KOPT-K1 (cell line): ENCODE results near the gene FYN.

ENCODE experiments used
- H3K27ac ChIP-seq: fragments of 200-600 bp; sonication (generic); 2 replicates; pipeline ENCODE4 v1.5.1; 2016; ENCODE audit warnings: antibody characterized with exemption, mild to moderate bottlenecking, low read depth, low read length; ENCODE audit not compliant: poor library complexity, severe bottlenecking
- H3K36me3 ChIP-seq: fragments of 200-600 bp; sonication (generic); 2 replicates; pipeline ENCODE4 v1.5.1; 2017; ENCODE audit warnings: antibody characterized with exemption, mild to moderate bottlenecking, low read length, moderate library complexity; ENCODE audit not compliant: insufficient read depth
- H3K9me3 ChIP-seq: fragments of 200-600 bp; sonication (generic); 2 replicates; pipeline ENCODE4 v1.5.1; 2017; ENCODE audit warnings: antibody characterized with exemption, low read length, mild to moderate bottlenecking; ENCODE audit not compliant: insufficient read depth, poor library complexity, severe bottlenecking

FYN gene

DNA sequence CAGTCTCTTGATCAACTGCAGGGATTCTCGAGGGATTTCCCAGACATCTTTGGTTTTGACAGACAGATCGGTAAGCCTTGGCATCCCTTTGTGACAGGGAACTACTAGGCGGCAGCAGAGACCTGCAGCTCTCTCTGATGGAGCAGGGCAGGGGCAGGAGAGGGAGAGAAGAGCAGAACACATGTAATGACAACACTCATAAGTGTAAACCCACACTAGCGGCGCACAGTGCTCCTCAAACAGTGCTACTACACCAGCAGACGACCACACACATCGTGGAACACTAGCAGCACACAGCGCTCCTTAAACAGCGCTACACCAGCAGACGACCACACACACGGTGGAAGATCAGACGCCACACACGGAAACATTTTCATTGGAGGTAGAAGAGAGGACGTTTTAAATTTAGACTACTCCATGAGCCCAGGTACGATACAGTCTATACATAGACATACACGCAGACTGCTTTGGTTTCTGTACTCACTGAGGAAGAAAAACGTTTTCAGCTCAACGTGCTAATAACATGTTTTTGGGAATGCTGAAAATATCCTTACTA, 173.0 kb downstream of the FYN start:
- no peak overlapping the region for H3K27ac ChIP-seq
- peaks cover 94% of the 10 kb centered on the region for H3K36me3 ChIP-seq
- no peaks in the 10 kb centered on the region for H3K9me3 ChIP-seq

DNA sequence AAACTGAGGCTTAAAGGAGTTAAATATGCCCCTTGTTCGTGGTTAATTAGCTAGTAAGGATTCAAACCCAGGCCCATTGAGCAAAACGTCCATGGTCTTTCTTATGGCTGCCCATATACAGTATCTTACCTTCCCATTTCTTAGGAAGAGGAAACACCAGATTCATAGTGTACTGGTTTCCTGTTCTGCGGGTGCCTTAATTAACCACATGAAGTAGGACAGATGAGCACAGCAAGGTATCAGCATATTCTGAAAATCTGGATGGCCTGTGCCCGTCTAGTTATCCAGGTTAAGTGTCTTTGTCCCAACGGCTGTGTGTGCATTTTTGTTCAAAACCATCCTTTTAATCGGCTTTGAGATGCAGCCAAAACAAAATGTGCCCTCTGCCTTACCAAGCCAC, 174.1 kb downstream of the FYN start:
- Histone ChIP-seq H3K36me3 (peaks cover 97% of the 10 kb centered on the region), H3K27ac (no peak overlapping the region), H3K9me3 (no peaks in the 10 kb centered on the region)

DNA sequence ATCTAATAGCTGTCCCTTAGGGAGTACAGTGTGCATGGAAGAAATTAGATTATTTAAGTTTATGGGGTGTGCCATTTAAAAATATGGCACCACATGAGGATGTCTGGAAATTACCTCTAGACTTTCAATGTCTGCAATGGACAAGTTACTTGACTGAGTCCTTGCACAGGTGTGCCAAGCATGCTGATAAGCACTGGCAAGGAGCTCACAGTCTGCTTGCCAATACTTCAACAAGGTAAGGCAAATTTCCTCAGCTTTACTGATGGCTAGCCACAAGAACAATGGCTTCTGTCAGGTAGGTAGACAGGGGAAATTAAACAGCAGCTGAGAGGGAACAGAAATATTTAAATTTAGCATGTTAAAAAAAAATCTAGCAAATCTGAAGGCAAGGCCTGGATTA, 176.4 kb downstream of the FYN start:
- no peaks in the 10 kb centered on the region for H3K9me3 ChIP-seq
- no peak overlapping the region for H3K27ac ChIP-seq
- peaks cover 97% of the 10 kb centered on the region for H3K36me3 ChIP-seq

DNA sequence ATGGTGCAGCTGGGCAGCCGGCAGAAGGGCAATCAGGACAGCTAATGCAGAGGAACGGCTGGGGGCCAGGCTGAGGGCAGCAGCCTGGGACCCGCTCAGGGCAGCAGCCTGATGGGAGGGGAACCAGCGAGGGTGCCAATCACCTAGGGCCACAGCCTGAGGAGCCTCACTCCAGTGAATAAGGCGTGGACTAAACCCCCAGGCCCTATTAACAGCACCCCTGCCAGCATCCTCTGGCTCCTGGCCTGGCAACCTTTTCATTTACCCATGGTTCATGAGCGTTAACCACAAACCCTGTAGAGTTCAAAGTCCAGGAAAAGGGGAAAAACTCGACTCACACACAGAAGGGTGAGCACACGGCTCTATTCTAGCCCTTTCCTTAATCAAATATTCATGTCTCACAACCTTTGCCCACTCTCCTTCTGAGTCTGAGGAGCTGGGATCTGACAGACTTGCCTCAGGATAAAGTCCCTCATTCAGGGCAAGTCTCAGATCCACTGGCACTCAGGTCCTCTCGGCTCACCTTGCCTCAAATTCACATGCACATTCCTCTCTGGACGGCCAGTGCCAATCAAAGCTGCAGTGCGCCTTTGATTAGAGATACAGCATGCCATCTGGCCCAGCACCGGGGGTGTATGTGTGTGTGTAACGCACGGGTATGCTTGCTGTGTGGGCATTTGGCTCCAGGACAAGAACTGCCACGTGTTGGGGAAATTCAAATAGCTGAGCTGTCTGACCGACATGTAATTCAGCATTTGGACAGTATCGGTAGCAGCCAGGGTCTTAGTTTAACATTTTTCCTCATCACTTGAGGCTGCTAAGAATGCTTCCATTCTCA, 180.7 kb downstream of the FYN start:
- peak overlapping the region; percentile 30 for H3K27ac ChIP-seq
- no peaks in the 10 kb centered on the region for H3K9me3 ChIP-seq
- peaks cover 96% of the 10 kb centered on the region for H3K36me3 ChIP-seq

DNA sequence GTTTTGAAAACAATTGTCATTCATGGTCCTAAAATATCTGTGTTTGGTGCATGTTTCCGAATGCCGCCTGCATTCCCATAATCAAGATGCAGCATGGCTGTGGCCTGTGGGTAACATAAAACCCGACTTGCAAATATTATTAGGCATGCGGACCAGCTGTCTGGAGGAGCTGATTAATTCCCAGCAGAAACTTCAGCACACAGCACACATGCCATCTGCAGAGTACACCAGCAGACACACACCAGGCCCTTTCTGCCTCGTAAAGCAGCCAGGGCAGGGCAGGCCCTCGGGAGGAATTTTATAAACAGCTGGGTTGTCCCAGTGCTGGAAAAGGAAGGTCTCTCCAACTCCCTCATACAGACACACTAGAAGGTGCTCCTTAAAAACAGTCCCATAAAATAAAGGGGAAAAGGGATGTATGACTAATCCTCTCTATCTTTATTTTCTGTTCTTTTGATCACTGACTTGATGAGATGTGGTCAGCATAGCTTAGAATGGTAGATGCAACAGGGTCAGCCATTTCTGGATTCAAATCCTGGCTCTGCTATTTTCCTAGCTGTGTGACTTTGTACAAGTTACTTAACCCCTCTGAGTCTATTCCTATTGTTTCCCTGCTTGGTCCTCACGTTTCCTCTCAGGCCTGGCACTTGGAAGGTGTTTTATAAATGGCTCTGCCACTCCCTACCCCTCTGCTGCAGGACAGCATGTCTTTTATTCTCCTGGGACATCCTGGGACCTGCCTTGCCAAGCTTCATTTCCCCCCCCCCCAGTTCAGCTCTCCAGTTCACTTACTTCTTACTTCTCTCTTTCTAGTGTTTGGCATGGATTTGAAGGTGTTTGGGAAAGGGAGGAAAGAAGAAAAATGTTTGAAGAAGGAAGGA, 181.7 kb downstream of the FYN start:
- no peaks in the 10 kb centered on the region for H3K9me3 ChIP-seq
- H3K27ac ChIP-seq = peak overlapping the region; percentile 19
- peaks cover 92% of the 10 kb centered on the region for H3K36me3 ChIP-seq

DNA sequence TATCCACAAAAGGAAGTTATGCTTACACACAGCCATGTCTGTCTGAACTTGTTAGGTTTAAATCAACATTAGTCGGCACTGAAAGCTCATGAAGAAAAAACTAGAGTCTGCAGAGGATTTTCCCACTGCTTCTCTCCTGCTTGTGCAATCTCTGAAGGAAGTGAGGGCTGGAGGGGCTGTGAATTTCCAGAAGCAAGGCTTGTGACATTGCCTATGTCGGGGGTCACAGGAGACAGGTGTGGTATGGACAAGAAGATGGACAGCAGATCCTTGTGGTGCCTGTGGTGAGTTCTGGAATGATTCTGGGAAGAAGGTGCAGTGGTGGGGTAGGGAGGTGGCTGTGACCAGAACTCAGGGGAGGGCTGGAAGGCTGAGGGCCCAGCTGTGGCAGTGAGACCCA, 183.3 kb downstream of the FYN start:
- no peaks in the 10 kb centered on the region for H3K9me3 ChIP-seq
- no peak overlapping the region for H3K27ac ChIP-seq
- H3K36me3 ChIP-seq = peaks cover 92% of the 10 kb centered on the region

DNA sequence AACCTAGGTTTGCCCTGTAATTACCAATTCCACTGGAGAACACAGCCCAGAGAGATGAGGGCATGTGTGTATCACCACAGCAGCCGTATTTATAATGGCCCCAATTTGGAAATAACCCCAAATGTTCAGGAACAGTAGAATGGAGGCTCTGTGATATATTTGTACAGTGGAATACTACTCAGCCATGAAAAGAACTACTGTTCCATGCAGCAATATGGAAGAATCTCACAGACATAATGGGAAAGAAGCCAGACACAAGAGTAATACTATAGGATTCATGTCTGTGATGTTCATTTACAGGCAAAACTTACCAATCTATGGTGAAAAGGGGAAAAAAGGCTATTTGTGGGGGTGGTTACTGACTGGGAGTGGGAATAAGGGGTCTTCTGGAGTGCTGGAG, 183.8 kb downstream of the FYN start:
- Histone ChIP-seq H3K9me3 (no peaks in the 10 kb centered on the region), H3K36me3 (peaks cover 92% of the 10 kb centered on the region), H3K27ac (no peak overlapping the region)

DNA sequence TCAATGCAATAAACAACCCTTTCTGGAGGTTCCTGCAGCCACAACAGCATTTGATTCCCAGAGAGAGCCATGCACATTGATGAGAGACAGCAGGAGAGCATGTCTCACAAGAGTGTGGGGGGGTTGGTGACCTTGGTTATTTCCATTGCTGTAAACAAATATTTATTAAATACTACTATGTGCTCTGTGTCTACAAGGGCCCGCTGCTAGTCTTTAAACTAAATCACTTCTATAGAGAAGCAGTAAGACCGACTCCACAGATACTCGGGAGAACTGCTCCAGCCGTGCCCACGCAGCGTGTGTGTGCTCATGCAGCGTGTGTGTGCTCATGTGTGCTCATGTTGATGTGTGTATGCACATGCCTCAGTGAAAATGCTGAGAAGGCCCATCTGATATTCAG, 184.9 kb downstream of the FYN start:
- Histone ChIP-seq H3K27ac (no peak overlapping the region), H3K36me3 (peaks cover 89% of the 10 kb centered on the region), H3K9me3 (no peaks in the 10 kb centered on the region)

DNA sequence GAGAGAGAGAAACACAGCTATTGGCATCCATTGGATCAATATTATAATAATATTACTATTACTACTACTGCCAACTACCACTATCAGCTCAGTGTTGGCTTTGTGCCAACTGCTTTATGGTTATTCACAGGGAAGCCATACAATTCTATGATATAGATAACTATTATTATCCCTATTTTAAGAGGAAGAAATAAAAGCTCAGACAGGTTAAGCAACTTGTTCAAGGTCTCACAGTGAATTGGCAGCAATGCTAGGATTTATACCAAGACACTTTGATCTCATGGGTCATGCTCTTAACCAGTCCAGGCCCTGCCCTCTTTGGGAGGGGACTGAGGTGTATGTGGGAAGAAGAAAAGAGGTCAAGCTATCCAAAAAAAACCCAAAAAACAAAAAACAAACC, 185.6 kb downstream of the FYN start:
- Histone ChIP-seq H3K27ac (no peak overlapping the region), H3K9me3 (no peaks in the 10 kb centered on the region), H3K36me3 (peaks cover 89% of the 10 kb centered on the region)

DNA sequence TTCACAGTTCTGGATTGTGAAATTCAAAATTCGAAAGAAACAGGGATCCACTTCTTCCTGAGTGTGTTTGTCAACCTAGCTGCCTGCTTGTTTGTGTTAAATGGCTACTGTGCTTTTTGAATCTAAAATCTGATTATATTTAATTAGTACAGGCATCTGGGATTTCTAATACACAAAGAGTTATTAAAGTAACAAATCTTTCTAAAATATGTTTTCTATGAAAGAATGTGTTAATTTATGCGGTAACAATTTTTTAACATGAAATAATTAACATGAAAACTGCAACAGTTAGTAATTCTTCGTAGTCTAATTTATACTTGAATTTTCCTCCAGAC, 186.4 kb downstream of the FYN start:
- Histone ChIP-seq H3K27ac (no peak overlapping the region), H3K36me3 (peaks cover 89% of the 10 kb centered on the region), H3K9me3 (no peaks in the 10 kb centered on the region)

DNA sequence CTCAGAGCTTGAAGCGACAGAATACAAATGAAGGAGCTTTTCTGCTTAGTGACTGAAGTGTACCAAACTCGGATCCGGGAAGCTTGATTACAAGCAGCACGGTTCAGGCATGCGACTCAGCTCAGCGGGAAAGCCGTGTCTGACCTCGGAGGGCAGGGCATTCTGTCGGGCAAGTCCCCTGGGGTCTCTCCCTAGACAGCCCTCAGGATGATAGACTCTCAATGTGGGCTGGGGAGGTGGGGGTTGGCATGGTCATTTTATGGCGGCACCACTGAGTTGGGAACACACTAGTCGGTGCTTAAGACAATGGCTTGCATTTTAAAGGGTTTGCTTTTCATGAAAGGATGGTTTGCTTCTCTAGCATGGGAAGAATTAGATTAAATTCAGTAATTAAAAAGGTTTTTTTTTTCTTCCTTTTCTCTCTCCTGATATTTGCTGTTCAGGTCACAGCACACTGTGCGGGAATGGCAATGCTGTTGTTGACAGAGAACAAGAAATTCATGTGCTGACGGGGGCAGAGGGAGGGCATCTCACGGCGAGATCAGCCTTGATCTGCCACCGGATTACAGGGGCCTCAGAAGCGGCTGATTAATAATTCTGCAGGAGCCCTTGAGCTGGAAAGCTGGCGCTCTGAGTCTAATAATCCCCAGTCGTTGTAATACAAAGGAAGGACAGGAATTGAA, 186.9 kb downstream of the FYN start:
- Histone ChIP-seq H3K9me3 (no peaks in the 10 kb centered on the region), H3K27ac (no peak overlapping the region), H3K36me3 (peaks cover 89% of the 10 kb centered on the region)

DNA sequence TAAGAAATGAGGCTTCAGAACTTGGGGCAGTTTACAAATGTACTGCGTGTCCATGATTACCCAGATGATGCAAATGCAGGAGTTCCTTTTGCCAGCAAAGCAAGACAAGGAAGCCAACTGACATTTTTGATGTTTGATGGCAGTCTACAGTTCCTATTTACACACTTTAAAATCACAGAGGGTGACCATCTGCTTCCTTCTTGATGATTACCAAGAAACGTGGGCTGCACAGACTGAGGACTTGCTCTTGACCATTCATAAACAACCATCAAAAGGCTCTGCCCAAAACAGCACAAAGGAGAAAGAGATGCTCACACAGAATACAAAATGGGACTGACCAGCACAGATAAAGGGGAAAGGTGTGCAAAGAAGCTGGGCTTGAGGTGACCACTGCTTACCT, 187.7 kb downstream of the FYN start:
- Histone ChIP-seq H3K36me3 (peaks cover 84% of the 10 kb centered on the region), H3K27ac (no peak overlapping the region), H3K9me3 (no peaks in the 10 kb centered on the region)

DNA sequence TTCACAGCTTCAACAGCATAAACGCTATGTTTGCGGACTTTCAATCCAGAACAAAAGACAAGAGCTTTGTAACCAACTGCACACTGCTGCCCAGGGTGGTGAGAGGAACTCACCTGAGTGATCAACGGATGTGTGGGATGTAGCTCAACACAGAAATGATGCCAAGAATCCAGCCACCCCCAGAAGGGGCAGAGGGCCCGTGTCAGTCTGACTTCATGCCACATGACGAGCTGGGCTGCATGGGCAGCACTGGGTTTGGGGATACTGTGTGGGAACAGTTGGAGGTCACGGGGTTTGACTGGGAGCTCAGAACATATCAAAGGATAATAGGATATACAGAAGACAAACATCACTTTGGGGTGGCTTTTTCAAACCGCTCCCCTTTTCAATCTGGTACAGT, 188.2 kb downstream of the FYN start:
- Histone ChIP-seq H3K9me3 (no peaks in the 10 kb centered on the region), H3K36me3 (peaks cover 84% of the 10 kb centered on the region), H3K27ac (no peak overlapping the region)

DNA sequence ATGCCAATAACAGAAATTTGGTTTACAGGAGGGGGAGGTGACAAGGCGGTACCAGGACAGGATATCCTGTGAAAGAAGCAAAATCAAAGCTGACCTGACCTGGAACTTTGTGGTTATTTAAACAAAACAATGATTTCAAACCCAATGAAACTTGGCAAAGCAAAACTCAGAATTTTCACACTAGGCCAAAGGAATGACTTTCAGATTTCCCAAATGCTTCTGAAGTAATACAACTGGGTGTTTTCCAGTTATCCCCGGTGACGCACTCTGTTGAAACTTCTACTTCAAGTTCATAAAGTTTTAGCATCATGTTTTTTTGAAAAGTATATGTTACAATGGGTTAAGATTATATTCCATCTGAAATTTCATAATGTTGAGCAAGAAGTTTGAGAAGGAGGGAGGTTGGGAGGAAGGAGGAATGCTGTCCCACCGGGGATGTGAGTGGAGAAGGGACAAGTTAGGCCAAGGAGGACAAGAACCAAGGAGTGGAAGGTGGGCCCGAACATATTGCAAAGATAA, 189.4 kb downstream of the FYN start:
- Histone ChIP-seq H3K36me3 (peaks cover 84% of the 10 kb centered on the region), H3K9me3 (no peaks in the 10 kb centered on the region), H3K27ac (no peak overlapping the region)

DNA sequence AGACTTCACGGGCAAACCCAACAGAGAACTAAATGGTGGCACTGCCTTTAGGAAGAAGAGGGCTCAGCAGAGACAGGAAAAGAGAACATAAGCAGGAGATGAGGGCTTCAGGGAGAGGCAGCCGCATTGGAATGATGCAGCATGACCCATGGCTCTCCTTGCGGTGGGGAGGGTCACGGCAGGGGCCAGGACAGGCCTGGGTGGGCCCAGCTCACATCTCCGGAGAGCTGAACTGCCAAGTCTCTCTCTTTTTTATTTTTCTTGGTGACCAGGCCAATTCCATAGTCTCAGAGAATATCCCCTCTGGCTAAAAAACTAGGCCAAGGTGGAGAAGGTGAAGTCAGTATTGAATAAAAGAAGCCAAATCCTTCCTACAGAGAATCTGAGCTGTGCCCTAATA, 190.1 kb downstream of the FYN start:
- Histone ChIP-seq H3K9me3 (no peaks in the 10 kb centered on the region), H3K27ac (no peak overlapping the region), H3K36me3 (peaks cover 84% of the 10 kb centered on the region)
